Fibroblast of pulmonary artery (primary cell): ENCODE measurements around the gene HSD17B10.

Experiments
- DNase-seq: peaks from one replicate; pipeline ENCODE4 v3.0.0-alpha.2; 2010; ENCODE audit warnings: low read depth
- H3K4me3 ChIP-seq: replicated peaks from 2 replicates; pipeline ENCODE4 v1.5.1; 2011; ENCODE audit warnings: low read depth, mild to moderate bottlenecking, control low read depth, low read length, moderate library complexity
- CTCF ChIP-seq: IDR thresholded peaks from 2 replicates; pipeline ENCODE4 v1.5.1; 2011; ENCODE audit warnings: mild to moderate bottlenecking, control low read depth, low read length, inconsistent platforms; ENCODE audit errors: missing control alignments

The HSD17B10 gene

GRCh38 chrX:53438832-53439230 is 4.7 kb upstream of the HSD17B10 start:
- DNase-seq = no peak
- H3K4me3 ChIP-seq = no peak overlapping the region
- no peak for TF ChIP-seq CTCF

- H3K4me3 ChIP-seq = no peak overlapping the region
- no peak for DNase-seq
- no peak for TF ChIP-seq CTCF
Measured at GRCh38 chrX:53438174-53438831, 4.1 kb upstream of the HSD17B10 start.

- no peak overlapping the region for H3K4me3 ChIP-seq
- no peak for TF ChIP-seq CTCF
- DNase-seq = no peak
Measured at GRCh38 chrX:53437206-53437605, 3.0 kb upstream of the HSD17B10 start.

GRCh38 chrX:53435997-53436396 is 1.8 kb upstream of the HSD17B10 start:
- peak; percentile 72 for DNase-seq
- peak; percentile 85 for TF ChIP-seq CTCF
- no peak overlapping the region for H3K4me3 ChIP-seq

GRCh38 chrX:53430231-53430630 is 3.9 kb downstream of the HSD17B10 start:
- no peak overlapping the region for H3K4me3 ChIP-seq
- TF ChIP-seq CTCF = no peak
- DNase-seq = no peak

GRCh38 chrX:53429755-53430154 is 4.4 kb downstream of the HSD17B10 start:
- no peak for TF ChIP-seq CTCF
- H3K4me3 ChIP-seq = no peak overlapping the region
- DNase-seq = no peak

- H3K4me3 ChIP-seq = peak within 1 kb of the TSS; percentile 74
- DNase-seq = no peak
- no peak for TF ChIP-seq CTCF
Measured at GRCh38 chrX:53422861-53423306, 11.3 kb downstream of the HSD17B10 start, which contains the start of gene RIBC1. Gene RIBC1, plus strand, starts transcription at chrX:53422873. Its CDS starts 3,404 bp downstream, at chrX:53426277.
